NCI-H2029 (cell line): ENCODE data around the gene ZFP91.
A peak's percentile ranks its signal among the peaks of the same experiment; 100 is the strongest.

Experiments
- DNase-seq: peaks from one replicate; lab custom pipeline; 2025; lab: John Stamatoyannopoulos, UW

Gene ZFP91

DNA sequence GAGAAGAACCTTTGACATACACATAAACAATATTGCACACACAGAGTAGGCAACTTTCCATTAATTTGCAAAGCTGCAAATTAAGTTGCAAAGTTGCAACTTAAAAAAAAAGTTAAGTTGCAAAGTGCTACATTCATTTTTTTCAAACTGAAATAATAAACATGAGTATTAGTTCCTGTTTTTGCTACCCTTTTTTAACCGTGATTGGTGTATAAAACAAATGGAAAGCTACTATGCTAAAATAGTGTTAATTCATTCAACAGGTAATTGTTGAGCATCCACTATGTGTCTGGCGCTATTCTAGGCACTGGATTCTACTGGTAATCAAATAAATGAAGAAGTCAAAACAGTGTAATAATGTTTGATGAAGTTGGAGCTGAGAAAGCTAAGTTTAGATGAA, 8.1 kb downstream of the ZFP91 start:
- no peak for DNase-seq

DNA sequence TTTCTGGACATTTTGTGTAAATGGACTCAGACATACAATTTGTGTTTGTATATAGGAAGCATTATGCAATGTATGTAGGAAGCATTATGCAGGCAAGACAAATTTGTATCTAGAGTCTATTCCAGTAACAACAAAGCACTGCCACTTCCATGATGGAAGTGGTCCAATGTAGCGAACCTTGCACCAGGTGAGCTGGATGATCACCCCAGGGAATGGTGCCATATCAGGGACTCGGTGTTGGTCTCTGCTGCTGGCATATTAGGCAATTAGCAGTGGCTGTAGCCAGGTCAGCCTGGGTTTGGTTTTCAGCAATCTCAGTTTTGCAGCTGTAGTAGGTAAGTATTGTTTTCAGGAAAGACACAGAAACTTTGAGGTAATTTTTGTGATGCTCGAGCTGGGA, 12.8 kb downstream of the ZFP91 start:
- DNase-seq: no peak

DNA sequence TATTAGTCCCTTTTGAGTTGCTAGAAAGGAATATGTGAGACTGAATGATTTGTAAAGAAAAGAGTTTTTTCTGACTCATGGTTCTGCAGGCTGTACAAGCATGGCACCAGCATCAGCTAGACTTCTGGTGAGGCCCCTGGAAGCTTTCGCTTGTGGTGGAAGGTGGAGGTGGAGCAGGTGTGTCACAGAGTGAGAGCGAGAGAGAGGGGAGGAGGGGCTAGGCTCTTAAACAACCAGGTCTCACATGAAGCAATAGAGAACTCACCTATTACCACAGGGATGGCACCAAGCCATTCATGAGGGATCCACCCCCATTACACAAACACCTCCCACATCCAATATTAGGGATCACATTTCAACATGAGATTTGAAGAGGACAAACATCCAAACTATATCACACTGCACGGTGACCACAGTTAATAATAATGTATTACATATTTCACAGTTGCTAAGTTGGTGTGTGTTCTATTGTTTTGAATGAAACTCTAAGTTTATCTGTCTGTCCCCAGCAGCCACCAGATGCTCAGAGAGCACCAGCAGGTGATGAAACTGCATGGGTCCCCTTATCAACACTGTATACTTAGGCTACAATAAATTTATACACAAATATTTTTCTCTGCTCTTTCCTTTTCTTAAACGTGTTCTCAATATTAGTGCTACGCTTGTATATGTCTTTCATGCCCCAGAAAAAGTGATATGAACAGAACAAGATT, 14.1 kb downstream of the ZFP91 start:
- DNase-seq: peak; percentile 90

DNA sequence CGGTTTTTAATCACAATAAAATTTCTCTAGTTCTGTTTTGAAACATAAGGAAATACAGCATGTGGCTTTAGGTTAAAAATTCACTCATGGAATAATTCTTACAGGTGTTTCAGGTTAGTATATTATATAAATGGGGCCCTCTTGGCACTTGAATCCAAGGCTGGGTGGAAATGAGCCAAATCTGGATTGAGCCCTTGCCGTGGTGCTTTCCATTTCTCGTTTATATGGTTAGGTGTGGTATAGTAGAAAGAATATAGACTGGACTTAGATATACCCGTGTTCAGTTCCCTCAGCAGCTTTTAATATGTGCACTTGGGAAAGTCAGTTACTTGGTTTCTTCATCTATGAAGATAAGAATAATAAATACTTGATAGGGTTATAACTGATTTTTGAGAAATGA, 16.0 kb downstream of the ZFP91 start:
- no peak for DNase-seq

DNA sequence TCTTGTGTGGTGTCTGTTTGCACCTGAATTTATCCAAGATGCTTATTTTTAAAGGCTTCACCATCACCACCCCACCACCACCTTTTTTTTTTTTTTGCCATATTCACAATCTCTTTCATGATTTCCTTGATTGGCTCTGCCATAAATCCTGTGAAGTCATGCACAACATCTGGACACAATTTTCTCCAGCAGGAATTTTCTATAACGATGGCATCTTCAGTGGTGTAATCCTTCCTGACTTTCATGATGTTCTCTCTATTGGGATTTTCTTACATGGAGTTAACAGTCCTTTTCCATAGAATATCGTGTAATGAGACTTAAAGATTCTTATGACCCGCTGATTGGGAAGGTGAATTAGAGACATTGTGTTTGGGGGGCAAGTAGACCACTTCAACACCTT, 17.8 kb downstream of the ZFP91 start:
- DNase-seq: no peak

DNA sequence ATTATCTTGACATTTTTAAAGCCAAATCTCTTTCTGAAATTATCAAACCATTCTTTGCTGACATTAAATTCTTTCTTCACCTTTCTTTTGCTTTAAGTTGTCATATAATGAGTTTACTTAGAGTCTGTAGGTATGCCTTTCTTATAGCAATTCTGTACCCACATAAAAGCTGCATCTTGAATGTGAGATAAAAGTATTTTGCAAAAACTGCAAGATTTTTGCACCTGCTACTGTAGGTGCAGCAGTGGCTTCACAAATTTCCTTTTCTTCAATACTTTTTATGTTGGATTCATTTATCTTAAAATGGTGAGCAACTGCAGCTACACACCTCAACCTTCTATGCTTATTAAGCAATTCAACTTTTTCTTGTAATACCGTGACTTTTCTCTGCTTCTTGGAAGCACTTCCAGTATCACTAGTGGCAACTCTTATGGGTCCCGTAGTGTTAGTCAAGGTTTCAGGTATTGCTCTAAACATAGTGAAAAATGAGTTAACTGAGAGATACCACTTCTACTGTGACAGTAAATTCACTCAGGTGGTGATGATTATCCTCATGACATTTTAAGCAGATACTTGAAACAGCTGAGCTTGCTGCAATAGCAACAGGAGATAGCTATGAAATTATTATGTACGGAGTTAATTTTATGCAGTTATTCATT, 18.8 kb downstream of the ZFP91 start:
- no peak for DNase-seq

DNA sequence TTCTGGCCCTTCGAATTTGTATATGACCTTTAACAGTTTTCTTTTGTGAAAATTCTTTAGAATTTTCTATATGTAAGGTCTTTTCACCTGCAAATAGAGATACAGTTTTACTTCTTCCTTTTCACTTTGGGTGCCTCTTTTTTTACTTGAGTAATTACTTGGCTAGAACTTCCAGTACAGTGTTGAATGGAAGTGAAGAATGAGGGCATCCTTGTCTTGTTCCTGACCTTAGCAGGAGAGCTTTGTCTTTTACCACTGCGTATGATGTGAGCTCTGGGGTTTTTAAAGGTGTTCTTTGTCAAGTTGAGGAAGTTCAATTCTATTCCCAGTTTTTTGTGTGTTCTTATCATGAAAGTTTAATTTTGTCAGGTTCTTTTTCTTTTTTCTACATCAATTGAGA, 21.6 kb downstream of the ZFP91 start:
- no peak for DNase-seq

DNA sequence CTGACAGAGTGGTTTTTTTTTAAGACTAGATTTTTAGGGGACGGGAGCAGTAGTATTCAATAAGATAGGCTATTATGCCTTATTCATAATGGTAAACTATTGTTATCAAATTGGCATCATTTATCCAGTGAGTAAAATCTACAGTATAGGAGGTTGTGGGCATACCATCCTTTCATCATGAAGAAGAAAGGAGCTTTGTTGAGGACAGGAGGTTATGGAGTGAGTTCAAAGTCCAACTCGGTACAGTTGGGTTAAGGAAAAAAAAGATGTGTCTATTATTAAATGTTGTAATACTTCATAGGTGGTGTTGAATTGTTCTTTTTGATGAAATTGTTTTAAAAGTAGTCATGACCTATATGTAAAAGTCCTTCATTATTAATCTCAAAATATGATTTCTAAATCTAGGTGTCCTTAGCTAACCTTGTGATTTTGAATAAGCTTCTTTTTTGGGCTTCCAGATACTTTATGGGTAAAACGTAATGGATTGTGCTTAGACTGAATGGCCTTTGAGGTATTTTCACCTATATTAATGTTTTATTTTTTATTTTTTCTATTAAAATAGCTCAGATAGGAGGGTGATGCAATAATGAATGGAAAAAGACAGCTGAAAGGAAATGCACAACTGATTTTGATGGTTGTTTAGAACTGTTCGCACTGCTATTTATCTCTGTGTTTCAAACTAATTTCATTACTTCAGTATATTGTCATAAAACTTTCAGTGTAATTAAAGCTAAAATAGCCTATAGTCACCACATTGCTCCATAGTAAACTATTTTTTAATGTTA, 28.3 kb downstream of the ZFP91 start:
- no peak for DNase-seq

DNA sequence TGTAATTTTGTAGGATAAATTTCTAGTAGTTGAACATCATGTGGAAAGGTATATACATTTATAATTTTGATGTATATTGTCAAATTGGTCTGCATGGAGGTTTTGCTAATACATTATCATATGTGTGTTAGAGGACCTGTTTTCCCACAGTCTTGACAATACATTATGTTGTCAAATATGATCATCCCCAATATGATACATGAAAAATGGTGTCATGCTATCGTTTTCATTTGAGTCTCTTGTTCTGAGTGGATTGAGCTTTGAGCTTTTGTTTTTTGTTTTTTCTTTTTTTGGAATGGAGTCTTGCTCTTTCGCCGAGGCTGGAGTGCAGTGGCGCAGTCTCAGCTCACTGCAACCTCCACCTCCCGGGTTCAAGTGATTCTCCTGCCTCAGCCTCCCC, 29.5 kb downstream of the ZFP91 start:
- no peak for DNase-seq

DNA sequence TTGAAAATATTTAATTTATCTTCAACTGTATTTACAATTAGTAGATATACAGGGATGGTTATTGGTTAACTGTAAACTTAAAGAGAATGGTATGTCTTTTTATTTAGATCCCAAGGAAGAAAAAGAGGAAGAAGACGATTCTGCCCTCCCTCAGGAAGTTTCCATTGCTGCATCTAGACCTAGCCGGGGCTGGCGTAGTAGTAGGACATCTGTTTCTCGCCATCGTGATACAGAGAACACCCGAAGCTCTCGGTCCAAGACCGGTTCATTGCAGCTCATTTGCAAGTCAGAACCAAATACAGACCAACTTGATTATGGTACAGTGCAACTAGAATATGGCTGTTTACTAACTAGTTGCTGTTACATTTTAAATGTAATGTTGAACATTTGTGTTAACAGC, 30.9 kb downstream of the ZFP91 start:
- no peak for DNase-seq

DNA sequence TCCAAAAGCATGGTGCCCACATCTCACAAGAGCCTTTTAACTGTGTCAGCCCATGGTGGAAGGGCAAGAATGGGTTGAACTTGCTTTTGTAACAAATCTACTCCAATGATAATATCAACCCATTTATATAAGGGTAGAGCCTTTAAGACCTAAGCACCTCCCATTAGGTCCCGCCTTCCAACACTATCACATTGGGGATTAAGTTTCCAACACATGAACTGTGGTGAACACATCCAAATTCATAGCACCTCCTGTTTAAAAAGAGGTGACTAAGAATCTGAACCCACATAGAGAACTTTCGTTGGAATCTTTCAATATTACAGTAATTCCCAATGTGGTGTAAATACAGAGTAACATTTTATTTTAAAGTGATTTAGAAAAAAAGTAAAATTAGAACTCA, 34.4 kb downstream of the ZFP91 start:
- DNase-seq: no peak

DNA sequence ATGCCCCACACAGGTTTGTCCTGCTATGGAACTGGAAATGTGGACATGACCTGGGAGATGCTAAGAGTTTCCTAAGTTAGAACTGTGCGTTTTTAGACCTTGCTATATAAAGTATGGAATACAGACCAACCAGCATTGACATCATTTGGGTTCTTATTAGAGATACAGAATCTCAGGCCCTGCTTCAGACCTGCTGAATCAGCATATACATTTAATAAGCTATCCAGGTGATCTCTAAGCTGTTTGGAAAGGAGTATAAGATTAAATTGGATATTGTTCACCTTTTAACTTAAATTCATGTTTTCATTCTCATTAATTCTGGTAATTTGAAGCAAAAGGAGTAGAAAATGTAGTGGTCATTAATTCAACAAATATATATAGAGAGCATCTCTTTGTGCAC, 36.7 kb downstream of the ZFP91 start:
- DNase-seq: no peak

DNA sequence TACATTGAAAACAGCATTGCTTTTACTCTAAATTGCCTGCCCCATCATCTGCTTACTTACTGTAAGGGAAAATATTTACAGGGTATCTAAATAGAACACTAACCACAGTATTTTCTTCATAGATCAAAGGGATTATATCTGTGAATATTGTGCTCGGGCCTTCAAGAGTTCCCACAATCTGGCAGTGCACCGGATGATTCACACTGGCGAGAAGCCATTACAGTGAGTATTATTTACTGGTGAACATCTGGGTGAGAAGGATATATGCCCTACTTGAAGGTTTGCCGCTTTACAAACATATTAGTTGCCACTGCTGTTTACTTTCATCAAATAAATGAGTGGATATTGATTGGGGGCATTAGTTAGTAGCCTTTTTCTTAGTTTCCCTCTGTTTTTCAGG, 37.7 kb downstream of the ZFP91 start:
- peak; percentile 41 for DNase-seq

DNA sequence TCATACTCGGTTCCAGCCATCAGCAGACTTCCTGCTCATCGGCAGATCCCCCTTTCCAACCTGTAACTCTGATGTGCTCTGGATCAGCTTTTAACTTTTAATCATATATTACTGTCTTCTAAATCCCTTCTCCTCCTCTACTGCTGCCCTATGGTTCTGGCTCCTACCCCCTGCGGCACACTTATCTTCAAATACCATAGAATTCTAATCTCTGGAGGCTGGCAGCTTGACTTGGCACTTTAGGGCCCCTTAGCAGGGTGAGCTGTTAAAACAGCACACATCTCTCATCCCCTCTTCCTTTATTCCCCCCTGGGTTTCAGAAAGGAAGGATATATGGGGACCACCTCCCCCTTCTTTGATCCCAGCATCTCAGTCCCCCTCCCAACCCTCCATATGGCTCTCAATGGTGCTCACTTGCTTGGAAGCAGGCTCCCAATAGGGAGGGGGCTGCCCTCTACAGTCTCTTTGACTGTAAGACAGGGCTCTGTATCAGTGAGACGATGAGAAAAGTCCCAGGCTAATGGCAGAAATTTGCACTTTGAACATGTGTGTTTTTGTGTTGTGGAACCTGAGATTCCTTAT, 39.2 kb downstream of the ZFP91 start:
- DNase-seq: no peak

DNA sequence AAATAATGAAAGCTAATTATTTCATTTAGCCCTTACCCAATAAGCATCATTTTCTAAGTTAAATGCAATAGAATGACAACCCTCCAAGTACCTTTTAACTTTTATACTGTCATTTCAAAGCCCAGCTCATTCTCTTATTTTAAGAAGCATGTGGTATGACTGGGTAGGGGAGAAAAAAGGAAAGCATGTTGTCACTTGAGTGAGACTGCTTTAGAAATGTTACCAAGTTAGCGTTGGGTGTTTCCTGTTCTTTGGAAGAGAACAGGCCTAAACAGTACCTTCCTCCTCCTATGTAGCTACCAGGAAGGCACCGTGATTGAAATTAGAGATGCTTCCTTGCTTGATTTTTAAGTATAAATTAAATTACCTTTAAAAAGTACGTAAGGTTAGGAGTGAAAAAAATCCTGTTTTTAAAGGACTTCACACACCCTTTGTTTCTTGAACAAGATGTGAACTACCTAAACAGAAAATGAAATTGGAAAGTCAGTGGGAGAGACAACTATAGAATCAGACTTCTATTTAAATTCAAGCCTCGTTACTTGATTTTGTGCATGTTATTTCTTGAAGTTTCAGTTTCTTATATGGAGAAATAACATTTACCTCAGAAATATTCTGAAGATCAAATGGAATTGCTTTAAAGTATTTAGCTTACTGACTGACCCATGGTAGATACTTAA, 42.9 kb downstream of the ZFP91 start:
- no peak for DNase-seq

DNA sequence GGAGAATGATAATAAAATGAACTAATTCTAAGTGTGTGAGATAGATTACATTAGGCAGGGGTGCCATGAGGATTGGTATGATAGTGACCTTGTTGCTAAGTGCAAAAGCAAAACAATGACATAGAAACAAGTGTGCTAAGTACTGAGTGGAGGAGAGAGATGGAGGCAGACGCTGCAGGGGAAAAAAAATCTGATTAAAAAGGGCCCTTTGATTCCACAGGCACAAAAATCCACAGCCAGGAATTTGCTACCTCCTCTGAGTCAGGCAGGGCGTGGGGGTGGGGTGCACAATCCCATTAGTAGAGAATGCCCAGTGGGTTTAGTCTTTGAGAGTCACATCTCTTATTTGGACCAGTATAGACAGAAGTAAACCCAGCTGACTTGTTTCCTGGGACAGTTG, 43.5 kb downstream of the ZFP91 start, which contains the start of gene CNTF:
CNTF (plus strand) TSS at position 322 of the 400 bp plus-strand sequence. CDS start 88 bp downstream, outside the sequence.
- no peak for DNase-seq

DNA sequence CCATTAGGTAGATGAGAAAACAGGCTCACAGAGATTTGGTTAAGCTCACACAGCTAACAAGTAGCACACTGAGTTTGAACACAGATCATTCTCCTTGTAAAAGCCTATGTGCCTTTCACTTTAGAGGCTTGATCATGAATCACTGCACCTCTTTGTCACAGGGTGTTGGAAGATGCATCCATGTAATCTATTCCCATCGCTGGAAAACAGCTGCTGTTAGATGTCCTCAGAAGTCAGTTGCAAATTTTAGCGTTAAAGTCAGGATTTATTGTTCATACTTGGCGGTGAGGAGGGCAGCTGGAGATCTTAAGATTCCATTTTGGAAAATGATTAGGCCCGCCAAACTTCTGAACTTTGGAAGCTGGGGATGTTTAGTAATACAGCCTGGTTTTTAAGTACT, 46.2 kb downstream of the ZFP91 start:
- no peak for DNase-seq

DNA sequence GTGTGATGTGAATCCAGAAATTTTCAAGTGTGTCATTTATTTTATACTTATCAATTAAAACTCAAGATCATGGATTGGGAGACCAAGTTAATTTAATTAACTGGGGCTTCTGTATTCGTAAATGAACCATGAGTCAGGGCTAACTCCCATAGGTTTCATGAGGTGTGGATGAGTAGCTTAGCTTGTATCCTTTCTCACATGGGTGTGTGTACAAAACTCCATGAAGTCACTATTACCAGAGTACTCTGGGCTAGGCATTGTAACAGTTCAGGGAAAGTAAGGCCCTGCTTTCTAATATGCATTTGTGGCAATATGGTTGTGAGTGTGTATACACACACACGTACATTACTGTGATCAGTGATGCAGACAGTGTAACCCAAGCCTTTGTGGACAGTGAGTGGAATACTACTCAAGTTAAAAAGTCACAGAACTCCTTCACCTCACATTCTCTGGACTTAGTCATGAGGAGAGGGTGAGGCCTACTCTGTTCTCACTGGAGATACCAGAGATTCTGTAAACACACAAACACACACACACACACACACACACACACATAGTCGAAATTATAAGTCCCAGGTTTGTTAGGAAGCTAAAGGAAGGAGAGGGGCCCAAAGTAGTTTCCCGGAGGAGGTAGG, 47.1 kb downstream of the ZFP91 start:
- DNase-seq: no peak

DNA sequence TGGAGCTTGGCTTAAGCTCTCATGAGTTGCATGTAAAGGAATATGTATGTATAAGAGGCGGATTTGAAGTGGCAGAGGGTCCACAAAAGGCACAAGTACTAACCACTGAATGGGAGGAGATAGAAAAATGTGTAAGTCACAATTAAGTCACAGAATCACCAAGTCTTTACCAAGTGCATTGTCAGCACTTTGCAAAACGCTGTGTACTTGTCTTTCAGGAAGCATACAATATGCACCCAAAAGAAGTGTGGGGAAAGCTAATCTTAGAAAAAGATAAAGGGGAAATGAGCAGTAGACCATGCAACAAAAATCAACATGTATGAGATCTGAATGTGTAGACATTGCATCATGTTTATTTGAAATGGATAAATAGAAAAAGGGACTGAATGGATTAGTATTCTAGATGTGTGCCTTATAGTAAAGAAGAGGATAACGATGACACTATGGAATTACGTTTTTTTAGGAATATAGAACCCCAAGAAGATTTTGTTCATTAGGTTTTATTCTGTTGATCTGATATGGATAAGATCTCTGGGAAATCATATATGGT, 48.1 kb downstream of the ZFP91 start:
- no peak for DNase-seq

DNA sequence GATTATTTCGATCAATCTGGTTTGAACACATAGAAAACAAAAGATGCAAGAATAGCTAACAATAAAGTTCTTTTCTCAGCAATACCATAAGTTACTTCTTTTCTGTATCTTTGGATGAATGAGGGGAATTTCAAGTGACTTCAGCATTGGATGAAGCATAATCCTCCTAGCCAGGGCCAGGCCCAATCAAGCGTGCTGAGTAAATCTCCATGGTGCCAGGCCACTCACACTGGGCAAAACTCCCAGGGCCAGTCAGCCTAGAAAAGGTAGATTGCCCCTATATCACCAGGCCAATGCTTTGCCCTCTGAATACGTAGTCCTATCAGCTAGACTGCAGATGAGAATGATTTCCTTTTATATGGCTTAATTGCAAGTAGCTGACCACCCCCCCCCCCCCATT, 49.6 kb downstream of the ZFP91 start:
- no peak for DNase-seq

DNA sequence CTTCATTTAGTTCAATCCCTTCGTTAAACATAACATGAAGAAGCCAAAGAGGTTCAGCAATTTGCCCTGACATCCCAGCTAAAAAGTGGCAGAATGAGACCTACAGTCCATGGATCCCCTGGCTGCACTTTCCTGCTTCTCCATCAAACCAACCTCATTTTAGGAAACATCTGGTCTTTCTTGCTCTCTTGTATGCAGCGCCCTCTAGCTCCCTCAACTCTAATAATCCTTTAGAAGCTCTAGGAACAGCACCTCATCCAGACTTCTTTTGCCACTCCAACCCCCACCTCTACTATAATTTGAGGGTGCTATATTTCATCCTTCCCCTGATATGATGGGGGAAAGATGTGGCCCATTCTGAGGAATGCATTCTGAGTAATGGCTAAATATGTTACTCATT, 51.0 kb downstream of the ZFP91 start:
- peak; percentile 1 for DNase-seq
